ENCODE data around the gene AKAIN1. TPM values are rescaled to one million over a fixed set of nuclear protein-coding genes. Genes with fewer than 3 reads are reported as not detected.

Gene AKAIN1
- polyA plus RNA-seq, 3 donors, result not detected

- no peak for DNase-seq (ENCODE audit: low read depth in 3 of 3, low spot score in 2 of 3)
These were observed 93.8 kb downstream of the AKAIN1 start for GRCh38 chr18:5103286-5103685.

- no peak for DNase-seq (ENCODE audit: low read depth in 3 of 3, low spot score in 2 of 3)
These were observed 99.8 kb downstream of the AKAIN1 start for GRCh38 chr18:5097116-5097703.

GRCh38 chr18:5095239-5095638 is 101.8 kb downstream of the AKAIN1 start:
- DNase-seq (ENCODE audit: low read depth in 3 of 3, low spot score in 2 of 3), result no peak

- DNase-seq (ENCODE audit: low read depth in 3 of 3, low spot score in 2 of 3), result no peak
These were observed 103.2 kb downstream of the AKAIN1 start for GRCh38 chr18:5093902-5094301.

Other genes with a start within 250 kb of the AKAIN1 start
- 10 to 100 TPM; 24.7 to 25.6 (median 25.5) TPM for gene ZBTB14, start 98.5 kb upstream of the AKAIN1 start, polyA plus RNA-seq (ENCODE audit: insufficient read length in 3 of 3)

Measured in right renal cortex interstitium (tissue), 3 donors.